B cell (primary cell): ENCODE results near the gene DLG2. TPM values are rescaled to one million over a fixed set of nuclear protein-coding genes. Genes with fewer than 3 reads are reported as not detected.

ENCODE experiments used
- ATAC-seq: fragments of 200-7000 bp; cut with Tn5 transposase; one replicate; pipeline ENCODE4 v1.10.0; 2021; ENCODE audit warnings: low read depth, mild to moderate bottlenecking, moderate number of reproducible peaks, moderate library complexity
- CTCF ChIA-PET: fragments of 350-600 bp; sonication (Branson Sonifier 250); formaldehyde crosslinking; loops from one replicate; lab custom pipeline; 2021; ENCODE audit warnings: antibody characterized with exemption, inconsistent platforms; lab: Charles Lee
- POLR2A ChIA-PET: fragments of 350-600 bp; sonication (Branson Sonifier 250); formaldehyde crosslinking; loops from one replicate; lab custom pipeline; 2021; ENCODE audit warnings: antibody characterized with exemption; lab: Charles Lee
- DNase-seq: peaks from one replicate; pipeline ENCODE4 v3.0.0; 2013
- H2AFZ ChIP-seq: 2 replicates; pipeline ENCODE4 v1.6.1; 2012; ENCODE audit warnings: mild to moderate bottlenecking, low read depth, low read length; ENCODE audit not compliant: insufficient read depth, poor library complexity, severe bottlenecking
- H3K27ac ChIP-seq, 2 donors: 1 replicate in 1 of 2; 2 replicates in 1 of 2; pipeline ENCODE4 v1.5.1; 2012 to 2013; ENCODE audit warnings: low read length in 2 of 2, mild to moderate bottlenecking in 2 of 2, moderate library complexity in 1 of 2
- H3K27me3 ChIP-seq, 4 experiments: fragments of 200-600 bp in 1 of 4; sonication (generic) in 1 of 4; replicated peaks in 1 of 4; 1 replicate in 2 of 4; 2 replicates in 2 of 4; pipeline versions ENCODE4 v1.6.1 to v1.7.0; 2013 to 2016; ENCODE audit warnings: low read length in 3 of 4, mild to moderate bottlenecking in 2 of 4, mixed read lengths in 1 of 4, moderate library complexity in 1 of 4; ENCODE audit not compliant: insufficient read depth in 4 of 4, control insufficient read depth in 3 of 4; ENCODE audit errors: control extremely low read depth in 1 of 4
- H3K36me3 ChIP-seq, 2 experiments: replicated peaks in 1 of 2; 1 replicate in 1 of 2; 2 replicates in 1 of 2; pipeline versions ENCODE4 v1.6.1 to v1.7.1; 2013; ENCODE audit warnings: low read length in 1 of 2; ENCODE audit not compliant: insufficient read depth in 2 of 2, control insufficient read depth in 1 of 2; ENCODE audit errors: control extremely low read depth in 1 of 2, extremely low read depth in 1 of 2
- H3K4me1 ChIP-seq, 2 donors: fragments of 200-600 bp in 1 of 2; sonication (generic) in 1 of 2; 1 replicate in 1 of 2; 2 replicates in 1 of 2; pipeline versions ENCODE4 v1.5.1 to v1.6.1; 2013 to 2017; ENCODE audit warnings: low read length in 2 of 2; ENCODE audit not compliant: control insufficient read depth in 2 of 2, insufficient read depth in 2 of 2
- H3K4me2 ChIP-seq: replicated peaks from 2 replicates; pipeline ENCODE3; 2012; ENCODE audit warnings: mild to moderate bottlenecking, low read depth, low read length; ENCODE audit not compliant: poor library complexity, severe bottlenecking
- H3K4me3 ChIP-seq, 5 experiments: fragments of 200-600 bp in 1 of 5; sonication (generic) in 1 of 5; 1 replicate in 3 of 5; 2 replicates in 2 of 5; pipeline versions ENCODE4 v1.5.1 to v1.7.0; 2011 to 2016; ENCODE audit warnings: low read length in 4 of 5, mild to moderate bottlenecking in 4 of 5, low read depth in 2 of 5, control low read depth in 1 of 5, moderate library complexity in 1 of 5; ENCODE audit not compliant: insufficient read depth in 1 of 5; ENCODE audit errors: control extremely low read depth in 1 of 5, extremely low read depth in 1 of 5
- H3K79me2 ChIP-seq: fragments of 200-600 bp; sonication (generic); one replicate; pipeline ENCODE4 v1.6.0; 2016; ENCODE audit warnings: low read length; ENCODE audit not compliant: control insufficient read depth, insufficient read depth
- H3K9ac ChIP-seq: fragments of 200-600 bp; sonication (generic); 2 replicates; pipeline ENCODE4 v1.6.1; 2017; ENCODE audit warnings: mild to moderate bottlenecking, low read length, moderate library complexity
- H3K9me3 ChIP-seq, 3 donors: one replicate each; pipeline versions ENCODE4 v1.6.1 to v1.7.1; 2013; ENCODE audit warnings: low read length in 2 of 3; ENCODE audit not compliant: control insufficient read depth in 2 of 3, insufficient read depth in 1 of 3; ENCODE audit errors: control extremely low read depth in 1 of 3
- H4K20me1 ChIP-seq: 2 replicates; pipeline ENCODE4 v1.6.0; 2012; ENCODE audit warnings: mild to moderate bottlenecking, low read length; ENCODE audit not compliant: insufficient read depth, control insufficient read depth, poor library complexity, severe bottlenecking
- H3K27ac Mint-ChIP-seq: one replicate; pipeline ENCODE4 v1.8.0; 2021; ENCODE audit warnings: mixed read lengths
- H3K27me3 Mint-ChIP-seq: one replicate; pipeline ENCODE4 v1.8.0; 2021; ENCODE audit warnings: mixed read lengths
- H3K4me1 Mint-ChIP-seq: one replicate; pipeline ENCODE4 v1.8.0; 2021; ENCODE audit warnings: mixed read lengths
- H3K4me3 Mint-ChIP-seq: one replicate; pipeline ENCODE4 v1.8.0; 2021; ENCODE audit warnings: mixed read lengths
- H3K9me3 Mint-ChIP-seq: one replicate; pipeline ENCODE4 v1.8.0; 2022; ENCODE audit warnings: mixed read lengths; ENCODE audit not compliant: insufficient read depth
- EZH2 ChIP-seq: IDR thresholded peaks from 2 replicates; pipeline ENCODE4 v1.6.1; 2012; ENCODE audit warnings: borderline replicate concordance, low read depth, mild to moderate bottlenecking, moderate library complexity, low read length; ENCODE audit not compliant: insufficient read depth, poor library complexity, severe bottlenecking
- WGBS: methylation state at CpG from one replicate; pipeline ENCODE4 v1.1.5; 2013; ENCODE audit warnings: missing lambda C conversion rate; ENCODE audit not compliant: insufficient coverage; 5-methylcytosine and 5-hydroxymethylcytosine counted together
- intact Hi-C: fragments of 100-400 bp; cut with micrococcal nuclease; formaldehyde crosslinking; loops from one replicate; pipeline ENCODE4 v1.10.0; 2022
- polyA plus RNA-seq: library from polyadenylated mRNA; depleted of rRNA; stranded (reverse); fragments of >200 nt; gene quantifications from 2 replicates; pipeline ENCODE4 v1.2.3, GENCODE V29; 2012
- total RNA-seq, 2 donors: library from RNA; stranded (reverse); fragments of 120-200 nt in 1 of 2; gene quantifications; 1 replicate in 1 of 2; 2 replicates in 1 of 2; pipeline versions ENCODE4 v1.2.3 to v1.2.4, GENCODE V29; 2013 to 2022
- TF ChIP-seq, protein P1 (sequence below): fragments of 200-600 bp; IDR thresholded peaks from one replicate; pipeline ENCODE4 v1.8.0; 2022; ENCODE audit warnings: antibody characterized with exemption, mild to moderate bottlenecking

DLG2 gene
- total and polyA plus RNA-seq, 2 donors (not counting 1 experiment from before 2014, with no cell fraction given): 0.54 to 5.4 TPM

GRCh38 chr11:85539740-85540139, 87.4 kb downstream of the DLG2 start:
- H3K9ac ChIP-seq: no peak overlapping the region
- ChIA-PET POLR2A (no interaction called here), CTCF (no interaction called here)
- no peak overlapping the region for H3K4me2 ChIP-seq
- H3K36me3 ChIP-seq: no peaks in the 10 kb centered on the region
- H3K79me2 ChIP-seq: no peaks in the 10 kb centered on the region
- WGBS: 100% methylated on average over 1 of the region's 3 CpGs
- no peaks in the 10 kb centered on the region for H3K4me1 ChIP-seq
- no peak overlapping the region for H3K4me3 Mint-ChIP-seq
- H3K27me3 ChIP-seq: no peaks in the 10 kb centered on the region
- ATAC-seq (no peak), DNase-seq (no peak)
- H3K4me1 Mint-ChIP-seq: no peaks in the 10 kb centered on the region
- no peaks in the 10 kb centered on the region for H3K27me3 Mint-ChIP-seq
- no peak overlapping the region for H3K27ac ChIP-seq
- no peak overlapping the region for H2AFZ ChIP-seq
- peaks cover 3% of the 10 kb centered on the region for H3K9me3 Mint-ChIP-seq
- peaks cover 0 to 13% (median 1%) of the 10 kb centered on the region in 3 donors for H3K9me3 ChIP-seq
- intact Hi-C loops: no loop called here
- H3K4me3 ChIP-seq: no peak overlapping the region
- no peaks in the 10 kb centered on the region for H4K20me1 ChIP-seq
- no peak for TF ChIP-seq EZH2
- TF ChIP-seq, protein P1, sequence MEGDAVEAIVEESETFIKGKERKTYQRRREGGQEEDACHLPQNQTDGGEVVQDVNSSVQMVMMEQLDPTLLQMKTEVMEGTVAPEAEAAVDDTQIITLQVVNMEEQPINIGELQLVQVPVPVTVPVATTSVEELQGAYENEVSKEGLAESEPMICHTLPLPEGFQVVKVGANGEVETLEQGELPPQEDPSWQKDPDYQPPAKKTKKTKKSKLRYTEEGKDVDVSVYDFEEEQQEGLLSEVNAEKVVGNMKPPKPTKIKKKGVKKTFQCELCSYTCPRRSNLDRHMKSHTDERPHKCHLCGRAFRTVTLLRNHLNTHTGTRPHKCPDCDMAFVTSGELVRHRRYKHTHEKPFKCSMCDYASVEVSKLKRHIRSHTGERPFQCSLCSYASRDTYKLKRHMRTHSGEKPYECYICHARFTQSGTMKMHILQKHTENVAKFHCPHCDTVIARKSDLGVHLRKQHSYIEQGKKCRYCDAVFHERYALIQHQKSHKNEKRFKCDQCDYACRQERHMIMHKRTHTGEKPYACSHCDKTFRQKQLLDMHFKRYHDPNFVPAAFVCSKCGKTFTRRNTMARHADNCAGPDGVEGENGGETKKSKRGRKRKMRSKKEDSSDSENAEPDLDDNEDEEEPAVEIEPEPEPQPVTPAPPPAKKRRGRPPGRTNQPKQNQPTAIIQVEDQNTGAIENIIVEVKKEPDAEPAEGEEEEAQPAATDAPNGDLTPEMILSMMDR: no peak
- H3K27ac Mint-ChIP-seq: no peak overlapping the region

DNA sequence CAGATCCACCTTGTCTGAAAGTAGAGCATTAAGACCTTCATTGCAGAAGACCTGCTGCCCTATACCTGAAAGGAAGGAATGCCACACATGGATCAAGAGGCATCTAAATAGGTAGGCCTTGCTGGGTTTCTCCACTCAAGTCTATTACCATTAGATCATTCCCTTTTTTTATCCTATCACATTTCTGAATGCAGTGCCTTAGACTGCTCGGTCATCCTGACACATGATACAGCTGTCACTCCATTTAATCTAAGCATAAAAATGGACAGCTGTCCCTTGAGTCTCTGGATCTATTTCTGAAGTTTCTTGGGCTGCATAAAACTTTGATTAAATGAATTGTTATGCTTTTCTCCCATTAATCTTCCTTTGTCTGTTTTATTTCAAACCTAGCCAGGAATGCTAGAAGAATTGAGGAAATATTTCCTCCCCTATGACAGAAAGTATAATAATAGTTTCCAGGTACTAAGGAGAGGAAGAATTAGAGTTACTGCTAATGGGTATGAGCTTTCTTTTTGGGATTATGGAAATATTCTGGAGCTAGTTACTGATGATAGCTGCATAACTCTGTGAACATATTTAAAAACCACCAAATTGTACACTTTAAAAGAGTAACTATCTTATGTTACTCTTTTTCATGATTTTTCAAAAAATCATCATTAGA, 88.0 kb downstream of the DLG2 start:
- ChIA-PET CTCF (no interaction called here), POLR2A (no interaction called here)
- H2AFZ ChIP-seq: no peak overlapping the region
- H3K4me3 ChIP-seq: no peak overlapping the region
- peaks cover 0 to 13% (median 2%) of the 10 kb centered on the region in 3 donors for H3K9me3 ChIP-seq
- no peak overlapping the region for H3K9ac ChIP-seq
- H3K27me3 Mint-ChIP-seq: no peaks in the 10 kb centered on the region
- TF ChIP-seq, protein P1: no peak
- no peak for TF ChIP-seq EZH2
- H3K4me3 Mint-ChIP-seq: no peak overlapping the region
- no peaks in the 10 kb centered on the region for H3K79me2 ChIP-seq
- no peaks in the 10 kb centered on the region for H4K20me1 ChIP-seq
- H3K27ac ChIP-seq: no peak overlapping the region
- H3K4me1 Mint-ChIP-seq: no peaks in the 10 kb centered on the region
- no peak for DNase-seq
- H3K4me1 ChIP-seq: no peaks in the 10 kb centered on the region
- H3K9me3 Mint-ChIP-seq: peaks cover 3% of the 10 kb centered on the region
- H3K27me3 ChIP-seq: no peaks in the 10 kb centered on the region
- H3K4me2 ChIP-seq: no peak overlapping the region
- 100% methylated on average over 1 of the region's 1 CpG for WGBS
- no peaks in the 10 kb centered on the region for H3K36me3 ChIP-seq
- no peak overlapping the region for H3K27ac Mint-ChIP-seq
- intact Hi-C loops: no loop called here
- no peak for ATAC-seq
